Mesendoderm (in vitro differentiated cells): ENCODE data around the gene TEX26.

Experiments used
- DNase-seq: peaks from one replicate; pipeline ENCODE4 v3.0.0; 2013
- H2AK5ac ChIP-seq: 2 replicates; pipeline ENCODE4 v1.6.1; 2013; ENCODE audit warnings: low read length, inconsistent platforms
- H2BK120ac ChIP-seq: 2 replicates; pipeline ENCODE4 v1.6.1; 2013; ENCODE audit warnings: low read depth, mild to moderate bottlenecking, low read length, moderate library complexity, mixed read lengths
- H2BK15ac ChIP-seq: replicated peaks from 2 replicates; pipeline ENCODE4 v1.6.1; 2013; ENCODE audit warnings: low read depth, mild to moderate bottlenecking, moderate library complexity
- H2BK5ac ChIP-seq: 2 replicates; pipeline ENCODE4 v1.6.1; 2013; ENCODE audit warnings: low read length, inconsistent platforms
- H3K18ac ChIP-seq: 2 replicates; pipeline ENCODE4 v1.6.1; 2013; ENCODE audit warnings: mild to moderate bottlenecking, low read length, mixed read lengths
- H3K23ac ChIP-seq: one replicate; pipeline ENCODE4 v1.6.1; 2013; ENCODE audit warnings: low read length
- H3K27ac ChIP-seq: 2 replicates; pipeline ENCODE4 v1.5.1; 2013; ENCODE audit warnings: low read depth, mild to moderate bottlenecking, inconsistent platforms, low read length, moderate library complexity
- H3K27me3 ChIP-seq: 2 replicates; pipeline ENCODE4 v1.6.1; 2013; ENCODE audit warnings: low read length, control low read depth, mild to moderate bottlenecking, inconsistent platforms; ENCODE audit not compliant: insufficient read depth, poor library complexity
- H3K36me3 ChIP-seq: 2 replicates; pipeline ENCODE4 v1.6.1; 2013; ENCODE audit warnings: low read length, inconsistent platforms; ENCODE audit not compliant: control insufficient read depth, insufficient read depth
- H3K4ac ChIP-seq: one replicate; pipeline ENCODE4 v1.6.1; 2013; ENCODE audit warnings: low read depth, mild to moderate bottlenecking, low read length, moderate library complexity
- H3K4me1 ChIP-seq: 2 replicates; pipeline ENCODE4 v1.6.1; 2013; ENCODE audit warnings: low read depth, low read length, inconsistent platforms; ENCODE audit not compliant: control insufficient read depth
- H3K4me2 ChIP-seq: 2 replicates; pipeline ENCODE4 v1.6.1; 2013; ENCODE audit warnings: low read length
- H3K4me3 ChIP-seq: 2 replicates; pipeline ENCODE4 v1.5.1; 2013; ENCODE audit warnings: mild to moderate bottlenecking, low read length
- H3K56ac ChIP-seq: one replicate; pipeline ENCODE4 v1.6.1; 2013; ENCODE audit warnings: low read length
- H3K79me1 ChIP-seq: 2 replicates; pipeline ENCODE4 v1.6.1; 2013; ENCODE audit warnings: low read length, inconsistent platforms
- H3K79me2 ChIP-seq: 2 replicates; pipeline ENCODE4 v1.6.1; 2013; ENCODE audit warnings: mild to moderate bottlenecking, low read length; ENCODE audit not compliant: control insufficient read depth, insufficient read depth
- H3K9ac ChIP-seq: 2 replicates; pipeline ENCODE4 v1.6.1; 2013; ENCODE audit warnings: low read length, inconsistent platforms
- H4K5ac ChIP-seq: one replicate; pipeline ENCODE4 v1.6.1; 2013; ENCODE audit warnings: low read length
- H4K8ac ChIP-seq: one replicate; pipeline ENCODE4 v1.6.1; 2013; ENCODE audit warnings: low read depth, mild to moderate bottlenecking, control low read depth, low read length, moderate library complexity
- WGBS: extraction: QIAGEN DNeasy Blood & Tissue Kit; methylation state at CpG from one replicate; pipeline ENCODE4 v1.1.7; 2013; ENCODE audit warnings: low lambda C conversion rate, missing lambda C conversion rate; ENCODE audit not compliant: insufficient coverage; ENCODE audit errors: extremely low coverage; 5-methylcytosine and 5-hydroxymethylcytosine counted together

Gene TEX26

DNA sequence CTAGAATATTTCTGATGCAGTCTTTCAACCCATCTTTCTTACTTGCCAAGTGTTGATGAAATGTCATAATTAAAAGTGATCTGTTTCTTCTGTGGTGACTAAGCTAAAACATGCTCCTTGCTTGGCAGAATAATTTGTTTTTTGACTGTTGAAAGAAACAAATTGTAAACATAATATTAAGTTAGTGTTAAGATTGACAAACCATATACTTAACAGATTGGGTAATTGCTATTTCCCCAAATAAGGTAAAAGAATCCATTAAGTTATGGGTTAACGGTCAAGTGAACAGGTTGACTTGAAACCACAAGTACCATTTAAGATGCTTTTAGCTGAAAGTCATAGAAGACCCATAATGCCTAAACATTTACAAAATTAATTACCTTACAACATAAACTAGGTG, 62.9 kb downstream of the TEX26 start:
- H4K8ac ChIP-seq: no peak overlapping the region
- H2BK120ac ChIP-seq: no peak overlapping the region
- no peak overlapping the region for H3K27ac ChIP-seq
- no peak overlapping the region for H2AK5ac ChIP-seq
- no peak overlapping the region for H4K5ac ChIP-seq
- no peak overlapping the region for H3K18ac ChIP-seq
- H3K56ac ChIP-seq: no peak overlapping the region
- H3K79me1 ChIP-seq: no peaks in the 10 kb centered on the region
- H2BK15ac ChIP-seq: no peak overlapping the region
- H3K23ac ChIP-seq: no peak overlapping the region
- DNase-seq: no peak
- no peak overlapping the region for H3K4me3 ChIP-seq
- H3K4ac ChIP-seq: no peak overlapping the region
- no peaks in the 10 kb centered on the region for H3K79me2 ChIP-seq
- no CpG with 5 or more reads among the region's 1 CpG for WGBS
- no peak overlapping the region for H2BK5ac ChIP-seq
- H3K4me1 ChIP-seq: no peaks in the 10 kb centered on the region
- H3K4me2 ChIP-seq: no peak overlapping the region
- no peaks in the 10 kb centered on the region for H3K36me3 ChIP-seq
- H3K9ac ChIP-seq: no peak overlapping the region
- H3K27me3 ChIP-seq: no peaks in the 10 kb centered on the region

DNA sequence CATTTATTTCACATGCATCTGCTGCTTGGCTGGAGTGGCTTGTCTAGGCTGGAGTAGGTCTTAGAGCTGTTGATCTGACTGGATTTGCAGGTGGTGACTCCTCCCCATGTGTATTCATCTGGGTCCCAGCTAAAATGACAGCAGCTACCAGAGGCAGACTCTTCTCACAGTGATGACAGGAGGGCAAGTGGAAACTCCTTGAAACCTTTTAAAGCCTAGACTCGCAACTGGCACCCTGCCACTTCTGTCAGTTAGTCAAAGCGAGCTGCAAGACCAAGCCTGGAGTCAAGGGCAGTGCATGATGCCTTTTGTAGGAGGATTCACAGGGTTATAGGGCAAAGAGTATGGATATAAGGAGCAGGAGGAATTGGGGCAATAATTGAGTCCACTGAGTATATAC, 65.2 kb downstream of the TEX26 start:
- Histone ChIP-seq H2AK5ac (no peak overlapping the region), H3K4me3 (no peak overlapping the region), H3K4me2 (no peak overlapping the region), H3K4ac (no peak overlapping the region), H3K9ac (no peak overlapping the region), H3K79me1 (no peaks in the 10 kb centered on the region), H3K36me3 (no peaks in the 10 kb centered on the region), H3K18ac (no peak overlapping the region), H2BK5ac (no peak overlapping the region), H3K56ac (no peak overlapping the region), H3K27ac (no peak overlapping the region), H4K8ac (no peak overlapping the region), H2BK120ac (no peak overlapping the region), H2BK15ac (no peak overlapping the region), H3K23ac (no peak overlapping the region), H3K4me1 (no peaks in the 10 kb centered on the region), H3K27me3 (no peaks in the 10 kb centered on the region), H3K79me2 (no peaks in the 10 kb centered on the region), H4K5ac (no peak overlapping the region)
- DNase-seq: no peak
- no CpG with 5 or more reads among the region's 2 CpGs for WGBS

- Histone ChIP-seq H3K18ac (no peak overlapping the region), H3K27me3 (no peaks in the 10 kb centered on the region), H2BK15ac (no peak overlapping the region), H2AK5ac (no peak overlapping the region), H4K8ac (no peak overlapping the region), H3K4me1 (no peaks in the 10 kb centered on the region), H2BK5ac (no peak overlapping the region), H3K36me3 (no peaks in the 10 kb centered on the region), H3K9ac (no peak overlapping the region), H3K79me1 (no peaks in the 10 kb centered on the region), H3K27ac (no peak overlapping the region), H3K56ac (no peak overlapping the region), H3K4ac (no peak overlapping the region), H3K4me3 (no peak overlapping the region), H3K79me2 (no peaks in the 10 kb centered on the region), H4K5ac (no peak overlapping the region), H3K4me2 (no peak overlapping the region), H2BK120ac (no peak overlapping the region), H3K23ac (no peak overlapping the region)
- no peak for DNase-seq
- no CpG with 5 or more reads among the region's 8 CpGs for WGBS
Measured at GRCh38 chr13:30998136-30999088, 66.0 kb downstream of the TEX26 start.

- H3K27me3 ChIP-seq: no peaks in the 10 kb centered on the region
- DNase-seq: no peak
- WGBS: no CpG with 5 or more reads among the region's 3 CpGs
- no peak overlapping the region for H3K18ac ChIP-seq
- H2AK5ac ChIP-seq: no peak overlapping the region
- no peak overlapping the region for H3K9ac ChIP-seq
- no peak overlapping the region for H3K56ac ChIP-seq
- no peak overlapping the region for H3K4me2 ChIP-seq
- H3K4me3 ChIP-seq: no peak overlapping the region
- H3K79me2 ChIP-seq: no peaks in the 10 kb centered on the region
- no peak overlapping the region for H2BK5ac ChIP-seq
- no peaks in the 10 kb centered on the region for H3K36me3 ChIP-seq
- no peaks in the 10 kb centered on the region for H3K4me1 ChIP-seq
- no peaks in the 10 kb centered on the region for H3K79me1 ChIP-seq
- no peak overlapping the region for H2BK15ac ChIP-seq
- H4K8ac ChIP-seq: no peak overlapping the region
- H3K27ac ChIP-seq: no peak overlapping the region
- H3K23ac ChIP-seq: no peak overlapping the region
- H4K5ac ChIP-seq: no peak overlapping the region
- H3K4ac ChIP-seq: no peak overlapping the region
- no peak overlapping the region for H2BK120ac ChIP-seq
Measured at GRCh38 chr13:31000889-31001288, 68.4 kb downstream of the TEX26 start.

DNA sequence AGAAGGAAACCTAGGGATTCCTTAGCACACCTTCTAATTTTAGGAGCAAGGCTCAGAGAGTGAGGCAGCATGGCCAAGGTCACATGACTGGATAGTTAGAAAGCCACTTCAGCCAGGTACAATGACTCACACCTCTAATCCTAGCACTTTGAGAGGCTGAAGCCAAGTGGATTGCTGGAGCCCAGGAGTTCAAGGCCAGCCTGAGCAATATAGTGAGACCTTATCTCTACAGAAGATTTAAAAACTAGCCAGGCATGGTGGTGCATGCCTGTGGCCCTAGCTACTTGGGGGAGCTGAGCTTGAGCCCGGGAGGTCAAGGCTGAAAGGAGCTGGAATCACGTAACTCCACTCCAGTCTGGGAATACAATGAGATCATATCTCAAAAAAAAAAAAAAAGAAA, 69.2 kb downstream of the TEX26 start:
- H3K4me1 ChIP-seq: no peaks in the 10 kb centered on the region
- H3K4me2 ChIP-seq: no peak overlapping the region
- H2BK15ac ChIP-seq: no peak overlapping the region
- H3K9ac ChIP-seq: no peak overlapping the region
- no peak overlapping the region for H2AK5ac ChIP-seq
- no peak overlapping the region for H3K56ac ChIP-seq
- no peak overlapping the region for H3K27ac ChIP-seq
- H3K18ac ChIP-seq: no peak overlapping the region
- no peak overlapping the region for H3K23ac ChIP-seq
- H3K4me3 ChIP-seq: no peak overlapping the region
- no peaks in the 10 kb centered on the region for H3K79me2 ChIP-seq
- H3K36me3 ChIP-seq: no peaks in the 10 kb centered on the region
- no peak overlapping the region for H4K5ac ChIP-seq
- H4K8ac ChIP-seq: no peak overlapping the region
- no peaks in the 10 kb centered on the region for H3K27me3 ChIP-seq
- no peak overlapping the region for H3K4ac ChIP-seq
- H2BK5ac ChIP-seq: no peak overlapping the region
- H2BK120ac ChIP-seq: no peak overlapping the region
- no peaks in the 10 kb centered on the region for H3K79me1 ChIP-seq
- peak; percentile 37 for DNase-seq
- no CpG with 5 or more reads among the region's 2 CpGs for WGBS

DNA sequence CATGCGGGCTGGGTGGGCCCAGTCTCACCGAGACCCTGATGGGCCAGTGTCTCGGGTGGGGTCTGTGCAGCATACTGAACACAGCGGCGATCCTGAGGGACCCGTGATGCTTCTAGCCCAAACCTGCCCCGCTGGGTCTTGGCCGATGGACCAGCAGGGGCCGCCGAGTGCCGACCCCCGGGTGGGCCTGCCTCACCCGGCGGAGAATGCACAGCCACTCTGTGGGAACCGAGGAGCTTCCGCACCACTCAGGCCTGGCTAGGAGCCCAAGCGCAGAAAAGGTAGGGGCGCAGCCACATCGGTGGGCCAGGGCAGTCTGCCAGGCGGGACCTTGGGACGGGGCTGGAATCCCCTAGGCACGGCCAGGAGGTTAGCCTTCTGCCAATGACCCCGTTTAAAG, 72.6 kb downstream of the TEX26 start:
- DNase-seq: no peak
- no peak overlapping the region for H3K9ac ChIP-seq
- H3K27ac ChIP-seq: no peak overlapping the region
- no peak overlapping the region for H2AK5ac ChIP-seq
- no peaks in the 10 kb centered on the region for H3K4me1 ChIP-seq
- H3K79me2 ChIP-seq: no peaks in the 10 kb centered on the region
- no peak overlapping the region for H3K23ac ChIP-seq
- H3K36me3 ChIP-seq: no peaks in the 10 kb centered on the region
- no peaks in the 10 kb centered on the region for H3K79me1 ChIP-seq
- H4K5ac ChIP-seq: no peak overlapping the region
- H2BK120ac ChIP-seq: no peak overlapping the region
- H3K18ac ChIP-seq: no peak overlapping the region
- H3K4ac ChIP-seq: no peak overlapping the region
- WGBS: no CpG with 5 or more reads among the region's 23 CpGs
- H2BK5ac ChIP-seq: no peak overlapping the region
- no peak overlapping the region for H3K4me2 ChIP-seq
- H3K4me3 ChIP-seq: no peak overlapping the region
- H3K56ac ChIP-seq: no peak overlapping the region
- no peak overlapping the region for H4K8ac ChIP-seq
- no peaks in the 10 kb centered on the region for H3K27me3 ChIP-seq
- no peak overlapping the region for H2BK15ac ChIP-seq
